ENCODE results near the gene MYZAP.
A peak's percentile ranks its signal among the peaks of the same experiment; 100 is the strongest.

Gene MYZAP

GRCh38 chr15:57727031-57727430, 135.3 kb downstream of the MYZAP start:
- DNase-seq (ENCODE audit: low read depth), result no peak
- no peak overlapping the region for H3K4me3 ChIP-seq (ENCODE audit: low read depth, low read length)
- TF ChIP-seq, protein P1, sequence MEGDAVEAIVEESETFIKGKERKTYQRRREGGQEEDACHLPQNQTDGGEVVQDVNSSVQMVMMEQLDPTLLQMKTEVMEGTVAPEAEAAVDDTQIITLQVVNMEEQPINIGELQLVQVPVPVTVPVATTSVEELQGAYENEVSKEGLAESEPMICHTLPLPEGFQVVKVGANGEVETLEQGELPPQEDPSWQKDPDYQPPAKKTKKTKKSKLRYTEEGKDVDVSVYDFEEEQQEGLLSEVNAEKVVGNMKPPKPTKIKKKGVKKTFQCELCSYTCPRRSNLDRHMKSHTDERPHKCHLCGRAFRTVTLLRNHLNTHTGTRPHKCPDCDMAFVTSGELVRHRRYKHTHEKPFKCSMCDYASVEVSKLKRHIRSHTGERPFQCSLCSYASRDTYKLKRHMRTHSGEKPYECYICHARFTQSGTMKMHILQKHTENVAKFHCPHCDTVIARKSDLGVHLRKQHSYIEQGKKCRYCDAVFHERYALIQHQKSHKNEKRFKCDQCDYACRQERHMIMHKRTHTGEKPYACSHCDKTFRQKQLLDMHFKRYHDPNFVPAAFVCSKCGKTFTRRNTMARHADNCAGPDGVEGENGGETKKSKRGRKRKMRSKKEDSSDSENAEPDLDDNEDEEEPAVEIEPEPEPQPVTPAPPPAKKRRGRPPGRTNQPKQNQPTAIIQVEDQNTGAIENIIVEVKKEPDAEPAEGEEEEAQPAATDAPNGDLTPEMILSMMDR (IDR thresholded peaks at IDR 0.05; ENCODE audit: insufficient read depth, low read depth, low read length, missing control alignments), result no peak

GRCh38 chr15:57728436-57728835, 136.7 kb downstream of the MYZAP start:
- DNase-seq (ENCODE audit: low read depth), result no peak
- TF ChIP-seq, protein P1 (IDR thresholded peaks at IDR 0.05; ENCODE audit: insufficient read depth, low read depth, low read length, missing control alignments), result no peak
- no peak overlapping the region for H3K4me3 ChIP-seq (ENCODE audit: low read depth, low read length)

- DNase-seq (ENCODE audit: low read depth), result no peak
- H3K4me3 ChIP-seq (ENCODE audit: low read depth, low read length), result no peak overlapping the region
- TF ChIP-seq, protein P1 (IDR thresholded peaks at IDR 0.05; ENCODE audit: insufficient read depth, low read depth, low read length, missing control alignments), result no peak
Measured at GRCh38 chr15:57730876-57731275, 139.2 kb downstream of the MYZAP start.

DNA sequence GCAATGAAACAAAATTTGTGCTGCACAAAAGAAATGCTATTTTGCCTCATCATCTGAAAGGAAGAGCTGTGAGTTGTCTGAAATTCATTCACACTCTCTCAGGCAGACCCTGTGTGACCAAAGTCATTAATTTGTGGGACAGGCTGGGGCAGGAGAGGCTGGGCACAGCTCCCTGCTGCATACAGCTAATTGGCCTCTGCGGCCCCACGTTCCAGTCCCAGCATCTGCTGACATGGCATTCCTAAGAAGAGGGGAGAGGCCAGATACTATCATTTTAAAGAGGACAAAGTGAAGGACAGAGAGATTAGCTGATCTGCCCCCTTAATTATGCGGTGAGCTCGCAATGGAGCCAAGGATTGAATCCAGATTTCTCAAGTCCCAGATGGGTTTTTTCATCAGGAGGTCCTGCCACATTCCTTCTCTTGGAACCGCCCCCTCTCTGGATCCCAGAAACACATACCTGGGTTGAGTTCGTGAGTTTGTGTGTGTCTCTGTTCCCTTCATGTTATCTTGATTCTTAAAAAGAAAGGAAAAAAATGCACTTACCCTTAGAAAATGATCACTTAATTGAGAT, 139.9 kb downstream of the MYZAP start:
- DNase-seq (ENCODE audit: low read depth), result no peak
- TF ChIP-seq, protein P1 (IDR thresholded peaks at IDR 0.05; ENCODE audit: insufficient read depth, low read depth, low read length, missing control alignments), result no peak
- no peak overlapping the region for H3K4me3 ChIP-seq (ENCODE audit: low read depth, low read length)

- peak; percentile 47 for DNase-seq (ENCODE audit: low read depth)
- H3K4me3 ChIP-seq (ENCODE audit: low read depth, low read length), result no peak overlapping the region
- TF ChIP-seq, protein P1 (IDR thresholded peaks at IDR 0.05; ENCODE audit: insufficient read depth, low read depth, low read length, missing control alignments), result peak; percentile 89
Measured at GRCh38 chr15:57732526-57733331, 141.0 kb downstream of the MYZAP start.

GRCh38 chr15:57734860-57735259, 143.2 kb downstream of the MYZAP start:
- TF ChIP-seq, protein P1 (IDR thresholded peaks at IDR 0.05; ENCODE audit: insufficient read depth, low read depth, low read length, missing control alignments), result no peak

More at GRCh38 chr15:57734860-57735259, 143.2 kb downstream of the MYZAP start:
- no peak for DNase-seq (ENCODE audit: low read depth)
- H3K4me3 ChIP-seq (ENCODE audit: low read depth, low read length), result no peak overlapping the region

Data from GM12865 (cell line).